Keratinocyte (primary cell): ENCODE measurements around the gene TACR2.

ENCODE experiments used
- CTCF ChIP-seq, 3 experiments: IDR thresholded peaks in 1 of 3; conservative IDR thresholded peaks in 1 of 3; optimal IDR thresholded peaks in 1 of 3; 2 replicates in 2 of 3; 3 replicates in 1 of 3; pipeline versions ENCODE3 to v1.5.1; 2011; ENCODE audit warnings: low read length in 3 of 3, mild to moderate bottlenecking in 3 of 3, moderate library complexity in 2 of 3, control low read depth in 1 of 3, inconsistent platforms in 1 of 3; ENCODE audit not compliant: insufficient read depth in 2 of 3; ENCODE audit errors: extremely low read depth in 1 of 3
- EZH2 ChIP-seq: IDR thresholded peaks from one replicate; pipeline ENCODE4 v1.6.1; 2012; ENCODE audit warnings: inconsistent platforms, mild to moderate bottlenecking, low read length, moderate library complexity

GRCh38 chr10:69459893-69460575 lies 43.3 kb upstream of the TACR2 start:
- TF ChIP-seq CTCF (optimal IDR thresholded peaks at IDR 0.05 in 1 of 3, IDR thresholded peaks at IDR 0.05 in 1 of 3, conservative IDR thresholded peaks at IDR 0.05 in 1 of 3; ENCODE audit: extremely low read depth in 1 of 3, insufficient read depth in 2 of 3, low read length in 3 of 3) (no peak), EZH2 (no peak)
